ENCODE results near the gene LUC7L.
"Not testable (repeated sequence)": the region's sequence is repeated elsewhere in the genome, so short reads cannot be mapped to it uniquely, and the experiment has no call there.

The LUC7L gene

DNA sequence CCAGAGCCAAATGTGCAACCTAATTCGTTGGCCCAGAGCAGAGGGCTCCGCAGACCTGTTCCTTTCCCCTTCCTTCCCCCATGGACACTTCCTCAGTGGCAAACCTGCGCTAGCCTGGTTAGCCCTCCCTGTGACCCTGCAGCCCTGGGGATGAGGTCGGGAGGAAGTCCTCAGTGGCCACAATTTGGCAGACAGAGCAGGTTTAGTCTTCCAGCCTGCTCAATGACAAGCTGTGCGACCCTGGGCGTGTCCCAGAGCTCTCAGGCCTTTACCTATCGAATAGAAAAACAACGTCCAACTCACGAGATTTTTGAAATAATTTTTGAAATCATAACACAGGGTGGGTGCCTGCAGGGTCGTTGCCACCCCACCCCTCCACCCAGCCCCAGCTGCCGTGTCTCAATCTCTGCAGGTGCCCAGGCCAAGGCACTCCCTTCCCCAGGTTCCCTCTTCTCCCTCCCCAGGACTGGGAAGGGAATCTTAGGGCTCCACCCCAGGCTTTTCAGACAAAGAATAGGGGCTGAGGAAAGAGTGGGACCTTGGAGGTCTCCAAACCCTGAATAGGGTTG is 62.0 kb downstream of the LUC7L start:
- in situ Hi-C loops (cut with HindIII; ENCODE audit: low sequenced_read_pairs), result no loop called here

DNA sequence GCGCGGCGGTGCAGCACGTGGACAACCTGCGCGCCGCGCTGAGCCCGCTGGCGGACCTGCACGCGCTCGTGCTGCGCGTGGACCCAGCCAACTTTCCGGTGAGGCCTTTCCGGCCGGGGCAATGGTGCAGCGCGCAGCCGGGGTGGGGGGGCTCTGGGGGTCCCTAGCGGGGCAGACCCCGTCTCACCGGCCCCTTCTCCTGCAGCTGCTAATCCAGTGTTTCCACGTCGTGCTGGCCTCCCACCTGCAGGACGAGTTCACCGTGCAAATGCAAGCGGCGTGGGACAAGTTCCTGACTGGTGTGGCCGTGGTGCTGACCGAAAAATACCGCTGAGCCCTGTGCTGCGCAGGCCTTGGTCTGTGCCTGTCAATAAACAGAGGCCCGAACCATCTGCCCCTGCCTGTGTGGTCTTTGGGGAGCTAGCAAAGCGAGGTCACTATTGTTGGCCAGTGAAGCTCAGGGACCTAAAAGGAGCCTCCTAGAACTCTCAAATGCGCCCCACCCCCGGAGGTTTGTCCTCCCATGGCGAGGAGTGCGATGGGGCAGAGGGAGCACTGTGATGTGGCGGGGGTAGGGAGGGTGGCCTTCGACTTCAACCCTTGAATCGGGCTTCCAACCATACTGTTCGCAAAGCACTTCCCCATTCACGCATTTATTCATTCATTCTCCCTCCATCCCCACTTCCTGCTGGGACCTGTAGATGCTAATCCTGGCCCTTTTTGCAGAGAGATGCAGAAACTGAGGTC is 62.7 kb downstream of the LUC7L start:
- in situ Hi-C loops (cut with HindIII; ENCODE audit: low sequenced_read_pairs), result no loop called here

DNA sequence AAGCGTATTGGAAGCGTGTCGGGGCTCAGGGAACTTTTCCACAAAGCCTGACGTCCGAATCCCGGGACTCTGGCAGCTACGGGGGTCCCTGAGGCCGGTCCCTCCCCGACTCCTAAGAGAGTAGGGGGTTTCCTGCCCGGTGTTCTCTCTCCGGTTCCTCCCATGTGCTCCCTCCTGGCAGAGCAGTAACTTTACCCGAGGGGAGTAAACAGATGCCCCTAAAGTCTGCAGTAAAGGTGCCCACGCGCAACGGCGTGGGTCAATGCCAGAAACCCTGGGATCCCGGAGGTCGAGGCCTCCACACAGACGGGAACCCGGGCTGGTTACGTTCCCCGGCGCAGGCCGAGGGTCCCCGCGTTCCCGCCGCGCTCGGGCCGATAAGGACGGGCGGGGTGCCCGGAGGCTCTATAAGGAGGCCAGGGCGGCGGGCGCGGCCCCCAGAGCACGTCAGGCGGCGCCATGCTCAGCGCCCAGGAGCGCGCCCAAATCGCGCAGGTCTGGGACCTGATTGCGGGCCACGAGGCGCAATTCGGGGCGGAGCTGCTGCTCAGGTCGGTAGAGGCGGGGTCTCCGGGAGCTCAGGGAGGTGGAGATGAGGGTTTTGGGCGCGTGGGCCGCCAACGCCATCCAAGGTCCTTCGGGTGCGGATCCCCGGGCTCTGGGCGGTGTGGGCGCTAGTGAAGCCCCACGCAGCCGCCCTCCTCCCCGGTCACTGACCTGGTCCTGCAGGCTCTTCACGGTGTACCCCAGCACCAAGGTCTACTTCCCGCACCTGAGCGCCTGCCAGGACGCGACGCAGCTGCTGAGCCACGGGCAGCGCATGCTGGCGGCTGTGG is 63.5 kb downstream of the LUC7L start, which contains the start of gene HBM:
Gene HBM (plus strand): TSS at position 440 of the 836 bp plus-strand sequence. CDS start 20 bp downstream, at position 460.
- in situ Hi-C loops (cut with HindIII; ENCODE audit: low sequenced_read_pairs), result no loop called here

DNA sequence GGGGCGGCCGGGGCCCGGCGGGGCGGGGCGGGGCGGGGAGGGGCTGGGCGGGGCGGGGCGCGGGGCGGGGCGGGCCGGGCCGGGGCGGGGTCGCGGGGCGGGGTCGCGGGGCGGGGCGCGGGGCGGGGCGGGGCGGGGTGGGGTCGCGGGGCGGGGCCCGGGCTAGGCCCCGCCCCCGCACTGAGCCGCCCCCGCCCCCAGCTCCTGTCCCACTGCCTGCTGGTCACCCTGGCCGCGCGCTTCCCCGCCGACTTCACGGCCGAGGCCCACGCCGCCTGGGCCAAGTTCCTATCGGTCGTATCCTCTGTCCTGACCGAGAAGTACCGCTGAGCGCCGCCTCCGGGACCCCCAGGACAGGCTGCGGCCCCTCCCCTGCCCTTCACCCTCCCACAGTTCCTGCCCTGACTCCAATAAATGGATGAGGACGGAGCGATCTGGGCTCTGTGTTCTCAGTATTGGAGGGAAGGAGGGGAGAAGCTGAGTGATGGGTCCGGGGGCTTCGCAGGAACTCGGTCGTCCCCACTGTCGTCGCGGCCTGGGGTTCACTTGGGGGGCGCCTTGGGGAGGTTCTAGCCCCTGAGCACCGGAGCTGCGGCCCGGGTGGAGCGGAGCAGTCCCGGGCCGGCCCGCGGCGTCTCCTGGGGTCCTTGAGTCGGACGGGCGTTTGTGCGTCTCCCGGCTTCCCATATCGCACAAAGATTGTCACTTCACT is 64.3 kb downstream of the LUC7L start:
- in situ Hi-C loops (cut with HindIII; ENCODE audit: low sequenced_read_pairs), result no loop called here

DNA sequence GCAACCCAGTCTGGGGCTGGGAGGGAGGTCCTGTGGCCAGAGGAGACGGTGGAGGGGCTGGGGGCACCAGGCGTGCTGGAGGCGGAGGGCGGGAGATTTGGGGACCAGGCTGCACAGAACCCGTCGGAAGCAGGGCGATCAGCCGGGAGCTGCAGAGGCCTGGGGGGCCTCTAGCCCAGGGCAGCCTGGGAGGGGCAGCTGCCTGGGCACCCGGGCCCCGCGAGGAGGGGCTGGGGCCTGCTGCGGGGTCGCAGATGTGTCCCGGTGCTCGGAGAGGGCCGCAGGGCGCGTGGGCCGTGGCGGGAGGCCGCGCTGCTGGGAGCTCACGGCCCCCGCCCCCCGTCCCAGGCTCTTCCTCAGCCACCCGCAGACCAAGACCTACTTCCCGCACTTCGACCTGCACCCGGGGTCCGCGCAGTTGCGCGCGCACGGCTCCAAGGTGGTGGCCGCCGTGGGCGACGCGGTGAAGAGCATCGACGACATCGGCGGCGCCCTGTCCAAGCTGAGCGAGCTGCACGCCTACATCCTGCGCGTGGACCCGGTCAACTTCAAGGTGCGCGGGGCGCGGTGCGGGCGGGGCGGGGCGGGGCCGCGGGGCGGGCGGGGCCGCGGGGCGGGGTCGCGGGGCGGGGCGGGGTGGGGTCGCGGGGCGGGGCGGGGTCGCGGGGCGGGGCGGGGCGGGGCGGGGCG is 65.0 kb downstream of the LUC7L start:
- in situ Hi-C loops (cut with HindIII; ENCODE audit: low sequenced_read_pairs), result not testable (repeated sequence)

DNA sequence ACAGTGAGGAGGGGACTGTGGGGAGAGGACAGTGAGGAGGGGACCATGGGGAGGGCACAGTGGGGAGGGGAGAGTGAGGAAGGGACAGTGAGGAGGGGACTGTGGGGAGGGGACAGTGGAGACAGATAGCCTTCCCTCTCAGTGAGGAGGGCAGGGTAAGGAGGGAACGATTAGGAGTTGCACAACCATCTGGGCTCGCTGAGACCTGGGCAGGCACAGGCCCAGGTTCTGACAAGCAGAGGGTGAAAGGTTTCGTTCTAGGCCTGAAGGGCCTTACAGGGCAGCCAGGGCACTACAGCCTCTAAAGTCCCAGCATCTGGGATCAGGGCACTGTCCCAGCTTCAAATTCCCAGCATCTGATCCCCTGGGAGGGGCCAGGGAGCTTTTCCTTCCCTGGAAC is 65.6 kb downstream of the LUC7L start:
- in situ Hi-C loops (cut with HindIII; ENCODE audit: low sequenced_read_pairs), result not testable (repeated sequence)

DNA sequence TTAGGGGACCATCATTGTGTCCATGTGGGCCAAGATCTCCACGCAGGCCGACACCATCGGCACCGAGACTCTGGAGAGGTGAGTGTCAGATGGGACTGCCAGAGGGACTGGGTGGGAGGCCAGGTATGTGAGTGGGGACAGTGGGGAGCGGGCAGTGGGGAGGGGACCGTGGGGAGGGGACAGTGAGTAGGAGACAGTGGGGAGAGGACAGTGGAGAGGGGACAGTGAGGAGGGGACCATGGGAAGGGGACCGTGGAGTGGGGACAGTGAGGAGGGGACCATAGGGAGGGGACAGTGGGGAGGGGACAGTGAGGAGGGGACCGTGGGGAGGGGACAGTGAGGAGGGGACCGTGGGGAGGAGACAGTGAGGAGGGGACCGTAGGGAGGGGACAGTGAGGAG is 66.1 kb downstream of the LUC7L start:
- in situ Hi-C loops (cut with HindIII; ENCODE audit: low sequenced_read_pairs), result not testable (repeated sequence)

DNA sequence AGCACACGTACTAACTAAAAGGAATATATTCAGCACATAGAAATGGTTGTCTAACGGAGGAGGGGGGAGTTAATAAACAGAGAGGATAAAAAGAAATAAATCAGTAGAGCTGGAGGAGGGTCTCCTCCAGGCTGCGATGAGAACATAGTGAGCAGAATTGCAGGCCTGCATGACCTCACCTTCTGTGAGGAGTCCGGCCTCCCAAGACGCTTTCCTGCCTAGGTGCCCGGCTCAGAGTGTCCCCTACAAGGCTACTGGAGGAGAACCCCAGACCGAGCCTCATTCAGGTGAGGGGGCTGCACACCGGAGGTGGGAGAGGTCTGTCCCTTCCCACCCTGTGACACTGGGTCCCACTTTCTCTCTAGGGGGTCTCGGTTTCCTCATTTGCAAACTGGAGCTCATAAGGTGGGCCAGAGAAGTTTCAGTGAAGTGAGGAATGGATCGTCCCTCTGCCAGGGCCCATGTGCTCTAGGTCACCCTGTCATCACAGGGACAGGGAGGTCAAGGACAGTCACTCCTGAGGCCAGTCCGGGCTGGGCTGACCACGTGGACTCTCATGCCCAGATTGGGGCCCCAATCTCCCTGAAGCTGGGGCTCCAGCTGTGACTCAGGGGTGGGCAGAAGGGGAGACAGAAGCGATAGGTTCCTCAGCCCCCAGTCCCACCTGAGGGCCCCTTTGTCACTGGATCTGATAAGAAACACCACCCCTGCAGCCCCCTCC is 66.8 kb downstream of the LUC7L start:
- in situ Hi-C loops (cut with HindIII; ENCODE audit: low sequenced_read_pairs), result no loop called here

DNA sequence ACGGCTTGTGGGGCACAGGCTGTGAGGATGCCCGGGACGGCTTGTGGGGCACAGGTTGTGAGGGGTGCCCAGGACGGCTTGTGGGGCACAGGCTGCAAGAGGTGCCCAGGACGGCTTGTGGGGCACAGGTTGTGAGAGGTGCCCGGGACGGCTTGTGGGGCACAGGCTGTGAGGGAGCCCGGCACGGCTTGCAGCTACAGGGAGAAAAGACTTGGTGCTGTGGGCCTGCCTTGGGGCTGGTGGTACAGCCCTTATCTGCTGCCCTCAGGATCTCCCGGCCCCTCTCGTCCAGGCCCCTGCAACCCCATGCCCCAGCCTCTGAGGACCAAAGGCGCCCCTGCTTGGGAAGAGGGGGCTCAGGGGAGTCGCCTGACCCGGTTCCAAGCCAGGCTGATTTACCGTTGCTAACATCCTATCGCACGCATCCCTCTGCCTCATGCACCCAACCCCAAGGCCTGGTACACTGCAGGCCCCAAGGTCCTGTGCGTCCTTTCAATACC is 68.5 kb downstream of the LUC7L start:
- in situ Hi-C loops (cut with HindIII; ENCODE audit: low sequenced_read_pairs), result no loop called here

DNA sequence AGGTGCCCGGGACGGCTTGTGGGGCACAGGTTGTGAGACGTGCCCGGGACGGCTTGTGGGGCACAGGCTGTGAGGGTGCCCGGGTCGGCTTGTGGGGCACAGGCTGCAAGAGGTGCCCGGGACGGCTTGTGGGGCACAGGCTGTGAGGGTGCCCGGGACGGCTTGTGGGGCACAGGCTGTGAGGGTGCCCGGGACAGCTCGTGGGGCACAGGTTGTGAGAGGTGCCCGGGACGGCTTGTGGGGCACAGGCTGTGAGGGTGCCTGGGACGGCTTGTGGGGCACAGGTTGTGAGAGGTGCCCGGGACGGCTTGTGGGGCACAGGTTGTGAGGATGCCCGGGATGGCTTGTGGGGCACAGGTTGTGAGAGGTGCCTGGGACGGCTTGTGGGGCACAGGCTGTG is 69.0 kb downstream of the LUC7L start:
- in situ Hi-C loops (cut with HindIII; ENCODE audit: low sequenced_read_pairs), result not testable (repeated sequence)

DNA sequence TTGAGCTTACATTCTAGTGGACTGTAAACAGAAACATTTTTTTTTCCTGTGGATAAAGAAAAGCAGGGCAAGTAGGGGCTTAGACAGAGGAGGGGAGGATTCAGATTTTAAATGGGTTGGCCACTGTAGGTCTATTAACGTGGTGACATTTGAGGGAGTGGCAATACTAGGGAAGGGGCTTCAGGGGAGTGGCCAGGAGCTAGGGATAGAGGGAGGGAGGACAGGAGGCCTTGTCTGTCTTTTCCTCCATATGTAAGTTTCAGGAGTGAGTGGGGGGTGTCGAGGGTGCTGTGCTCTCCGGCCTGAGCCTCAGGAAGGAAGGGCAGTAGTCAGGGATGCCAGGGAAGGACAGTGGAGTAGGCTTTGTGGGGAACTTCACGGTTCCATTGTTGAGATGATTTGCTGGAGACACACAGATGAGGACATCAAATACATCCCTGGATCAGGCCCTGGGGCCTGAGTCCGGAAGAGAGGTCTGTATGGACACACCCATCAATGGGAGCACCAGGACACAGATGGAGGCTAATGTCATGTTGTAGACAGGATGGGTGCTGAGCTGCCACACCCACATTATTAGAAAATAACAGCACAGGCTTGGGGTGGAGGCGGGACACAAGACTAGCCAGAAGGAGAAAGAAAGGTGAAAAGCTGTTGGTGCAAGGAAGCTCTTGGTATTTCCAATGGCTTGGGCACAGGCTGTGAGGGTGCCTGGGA is 70.0 kb downstream of the LUC7L start:
- in situ Hi-C loops (cut with HindIII; ENCODE audit: low sequenced_read_pairs), result no loop called here

DNA sequence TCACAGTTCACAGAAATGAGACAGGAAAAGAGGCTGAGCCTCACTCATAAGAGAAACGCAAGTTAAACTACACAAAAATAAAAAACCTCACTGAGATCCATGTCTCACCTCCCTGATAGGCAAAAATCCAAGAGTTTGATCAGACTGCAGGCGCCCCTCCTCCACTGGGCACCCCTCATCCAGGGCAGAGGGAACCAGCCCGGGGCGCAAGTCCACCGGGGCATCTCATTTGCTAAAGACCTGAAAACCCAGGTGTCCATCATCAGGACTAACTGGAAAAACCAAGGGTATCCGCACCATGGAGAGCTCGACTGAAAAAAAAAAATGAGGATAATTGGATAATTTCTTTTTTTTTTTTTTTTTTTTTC is 74.2 kb downstream of the LUC7L start:
- in situ Hi-C loops (cut with HindIII; ENCODE audit: low sequenced_read_pairs), result no loop called here

DNA sequence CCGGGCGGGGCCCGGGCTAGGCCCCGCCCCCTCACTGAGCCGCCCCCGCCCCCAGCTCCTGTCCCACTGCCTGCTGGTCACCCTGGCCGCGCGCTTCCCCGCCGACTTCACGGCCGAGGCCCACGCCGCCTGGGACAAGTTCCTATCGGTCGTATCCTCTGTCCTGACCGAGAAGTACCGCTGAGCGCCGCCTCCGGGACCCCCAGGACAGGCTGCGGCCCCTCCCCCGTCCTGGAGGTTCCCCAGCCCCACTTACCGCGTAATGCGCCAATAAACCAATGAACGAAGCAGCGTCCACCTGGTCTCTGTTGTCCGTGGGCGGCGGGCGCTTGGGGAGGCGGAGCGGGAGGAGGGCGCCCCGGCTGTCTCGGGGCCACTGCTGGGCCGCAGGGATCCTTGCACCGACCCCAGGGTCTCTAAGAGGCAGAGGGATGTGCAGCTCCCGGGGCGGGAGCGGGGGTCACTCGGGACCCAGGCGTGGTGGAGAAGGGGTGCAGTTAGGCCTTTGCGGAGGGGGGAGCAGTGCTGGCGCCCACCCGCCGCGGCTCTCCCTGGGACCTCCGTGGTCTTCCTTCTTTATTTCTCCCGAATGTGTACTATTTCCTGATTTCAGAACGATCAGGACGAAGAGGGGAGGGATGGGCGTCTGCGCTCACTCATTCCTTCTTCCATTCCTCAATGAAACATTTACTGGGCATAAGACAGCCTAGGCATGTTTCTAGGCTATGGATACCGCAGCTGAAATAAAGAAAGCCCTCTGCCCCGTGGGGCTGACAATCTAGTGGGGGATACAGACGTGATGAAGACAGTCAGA is 74.8 kb downstream of the LUC7L start:
- in situ Hi-C loops (cut with HindIII; ENCODE audit: low sequenced_read_pairs), result no loop called here

DNA sequence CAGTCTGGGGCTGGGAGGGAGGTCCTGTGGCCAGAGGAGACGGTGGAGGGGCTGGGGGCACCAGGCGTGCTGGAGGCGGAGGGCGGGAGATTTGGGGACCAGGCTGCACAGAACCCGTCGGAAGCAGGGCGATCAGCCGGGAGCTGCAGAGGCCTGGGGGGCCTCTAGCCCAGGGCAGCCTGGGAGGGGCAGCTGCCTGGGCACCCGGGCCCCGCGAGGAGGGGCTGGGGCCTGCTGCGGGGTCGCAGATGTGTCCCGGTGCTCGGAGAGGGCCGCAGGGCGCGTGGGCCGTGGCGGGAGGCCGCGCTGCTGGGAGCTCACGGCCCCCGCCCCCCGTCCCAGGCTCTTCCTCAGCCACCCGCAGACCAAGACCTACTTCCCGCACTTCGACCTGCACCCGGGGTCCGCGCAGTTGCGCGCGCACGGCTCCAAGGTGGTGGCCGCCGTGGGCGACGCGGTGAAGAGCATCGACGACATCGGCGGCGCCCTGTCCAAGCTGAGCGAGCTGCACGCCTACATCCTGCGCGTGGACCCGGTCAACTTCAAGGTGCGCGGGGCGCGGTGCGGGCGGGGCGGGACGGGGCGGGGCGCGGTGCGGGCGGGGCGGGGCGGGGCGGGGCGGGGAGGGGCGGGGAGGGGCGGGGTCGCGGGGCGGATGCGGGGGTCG is 75.6 kb downstream of the LUC7L start:
- in situ Hi-C loops (cut with HindIII; ENCODE audit: low sequenced_read_pairs), result not testable (repeated sequence)

DNA sequence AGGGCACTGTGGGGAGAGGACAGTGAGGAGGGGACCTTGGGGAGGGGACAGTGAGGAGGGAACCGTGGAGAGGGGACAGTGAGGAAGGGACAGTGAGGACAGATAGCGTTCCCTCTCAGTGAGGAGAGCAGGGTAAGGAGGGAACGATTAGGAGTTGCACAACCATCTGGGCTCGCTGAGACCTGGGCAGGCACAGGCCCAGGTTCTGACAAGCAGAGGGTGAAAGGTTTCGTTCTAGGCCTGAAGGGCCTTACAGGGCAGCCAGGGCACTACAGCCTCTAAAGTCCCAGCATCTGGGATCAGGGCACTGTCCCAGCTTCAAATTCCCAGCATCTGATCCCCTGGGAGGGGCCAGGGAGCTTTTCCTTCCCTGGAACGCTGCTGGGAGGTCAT is 76.1 kb downstream of the LUC7L start:
- in situ Hi-C loops (cut with HindIII; ENCODE audit: low sequenced_read_pairs), result not testable (repeated sequence)

DNA sequence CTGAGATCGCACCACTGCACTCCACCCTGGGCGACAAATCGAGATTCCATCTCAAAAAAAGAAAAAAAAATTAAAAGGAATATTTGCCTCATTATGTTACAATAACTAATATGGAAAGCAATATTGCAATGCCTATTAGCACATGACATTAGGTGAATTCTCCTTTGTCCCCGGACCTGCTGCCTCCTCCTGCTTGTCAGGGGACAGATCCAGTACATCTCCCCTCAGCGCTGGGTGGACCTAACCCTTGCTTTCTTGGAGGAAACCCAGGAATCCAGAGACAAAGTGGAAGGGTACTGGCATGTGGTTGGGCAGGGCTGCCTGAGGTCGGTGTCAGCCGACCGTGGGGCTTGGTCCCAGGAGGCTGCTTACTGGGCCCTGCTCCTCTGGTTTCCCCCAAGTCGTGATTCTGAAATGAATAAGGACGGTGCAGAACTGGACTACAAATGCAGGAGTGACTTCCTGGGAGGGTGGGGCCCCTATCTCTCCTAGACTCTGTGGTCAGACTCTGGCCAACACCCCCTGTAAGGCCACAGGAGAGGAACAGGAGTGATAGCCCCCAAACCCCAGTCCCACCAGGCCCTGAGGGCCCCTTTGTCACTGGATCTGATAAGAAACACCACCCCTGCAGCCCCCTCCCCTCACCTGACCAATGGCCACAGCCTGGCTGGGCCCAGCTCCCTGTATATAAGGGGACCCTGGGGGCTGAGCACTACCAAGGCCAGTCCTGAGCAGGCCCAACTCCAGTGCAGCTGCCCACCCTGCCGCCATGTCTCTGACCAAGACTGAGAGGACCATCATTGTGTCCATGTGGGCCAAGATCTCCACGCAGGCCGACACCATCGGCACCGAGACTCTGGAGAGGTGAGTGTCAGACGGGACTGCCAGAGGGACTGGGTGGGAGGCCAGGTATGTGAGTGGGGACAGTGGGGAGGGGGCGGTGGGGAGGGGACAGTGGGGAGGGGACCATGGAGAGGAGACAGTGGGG is 76.8 kb downstream of the LUC7L start, which contains the start of gene HBZ:
Gene HBZ (plus strand): TSS at position 504 of the 988 bp plus-strand sequence. CDS start 266 bp downstream, at position 770.
- in situ Hi-C loops (cut with HindIII; ENCODE audit: low sequenced_read_pairs), result no loop called here
